HG02571 (cell line): Measurements from ENCODE around the gene ARPC1B.
"Not testable (repeated sequence)": the region's sequence is repeated elsewhere in the genome, so short reads cannot be mapped to it uniquely, and the experiment has no call there.

Source experiments
- ATAC-seq: cut with Tn5 transposase; IDR thresholded peaks from one replicate; pipeline ENCODE4 v1.9.1; 2021; ENCODE audit warnings: mild to moderate bottlenecking, moderate library complexity; ENCODE audit not compliant: unreplicated experiment

ARPC1B gene

GRCh38 chr7:99374111-99375064, at the start of gene ARPC1B:
Gene ARPC1B, plus strand, starts transcription at chr7:99374730. Its CDS starts 10,985 bp downstream, at chr7:99385715.
- peak; percentile 63 for ATAC-seq

GRCh38 chr7:99325001-99325493, 49.5 kb upstream of the ARPC1B start:
- no peak for ATAC-seq

GRCh38 chr7:99325592-99326407, 48.7 kb upstream of the ARPC1B start, which contains the start of gene ARPC1A:
Gene ARPC1A, plus strand, starts transcription at chr7:99325898. Its CDS starts 7,456 bp downstream, at chr7:99333354.
- ATAC-seq: peak; percentile 95

GRCh38 chr7:99326408-99326782, 48.1 kb upstream of the ARPC1B start:
- ATAC-seq: no peak

- not testable (repeated sequence) for ATAC-seq
Observed at GRCh38 chr7:99330314-99330961, 44.1 kb upstream of the ARPC1B start.

- no peak for ATAC-seq
Observed at GRCh38 chr7:99331002-99331401, 43.5 kb upstream of the ARPC1B start.

- no peak for ATAC-seq
Observed at GRCh38 chr7:99339595-99339994, 34.9 kb upstream of the ARPC1B start.

- no peak for ATAC-seq
Observed at GRCh38 chr7:99340659-99341058, 33.9 kb upstream of the ARPC1B start.

GRCh38 chr7:99344061-99344647, 30.4 kb upstream of the ARPC1B start:
- no peak for ATAC-seq

GRCh38 chr7:99350641-99351040, 23.9 kb upstream of the ARPC1B start:
- not testable (repeated sequence) for ATAC-seq

- no peak for ATAC-seq
Observed at GRCh38 chr7:99352247-99352646, 22.3 kb upstream of the ARPC1B start.

- ATAC-seq: no peak
Observed at GRCh38 chr7:99355098-99355497, 19.4 kb upstream of the ARPC1B start.

GRCh38 chr7:99357701-99358490, 16.6 kb upstream of the ARPC1B start:
- ATAC-seq: no peak

GRCh38 chr7:99358521-99358920, 16.0 kb upstream of the ARPC1B start:
- not testable (repeated sequence) for ATAC-seq

GRCh38 chr7:99359465-99360154, 14.9 kb upstream of the ARPC1B start:
- no peak for ATAC-seq

- ATAC-seq: no peak
Observed at GRCh38 chr7:99362801-99363200, 11.7 kb upstream of the ARPC1B start.

GRCh38 chr7:99363286-99363685, 11.2 kb upstream of the ARPC1B start:
- ATAC-seq: no peak

GRCh38 chr7:99365318-99366141, 9.0 kb upstream of the ARPC1B start:
- ATAC-seq: no peak
